ENCODE measurements around the gene ZBTB3. TPM values are rescaled to one million over a fixed set of nuclear protein-coding genes. Genes with fewer than 3 reads are reported as not detected.

ZBTB3 gene
- 10 to 100 TPM; 12.2 to 12.4 TPM for total RNA-seq

DNA sequence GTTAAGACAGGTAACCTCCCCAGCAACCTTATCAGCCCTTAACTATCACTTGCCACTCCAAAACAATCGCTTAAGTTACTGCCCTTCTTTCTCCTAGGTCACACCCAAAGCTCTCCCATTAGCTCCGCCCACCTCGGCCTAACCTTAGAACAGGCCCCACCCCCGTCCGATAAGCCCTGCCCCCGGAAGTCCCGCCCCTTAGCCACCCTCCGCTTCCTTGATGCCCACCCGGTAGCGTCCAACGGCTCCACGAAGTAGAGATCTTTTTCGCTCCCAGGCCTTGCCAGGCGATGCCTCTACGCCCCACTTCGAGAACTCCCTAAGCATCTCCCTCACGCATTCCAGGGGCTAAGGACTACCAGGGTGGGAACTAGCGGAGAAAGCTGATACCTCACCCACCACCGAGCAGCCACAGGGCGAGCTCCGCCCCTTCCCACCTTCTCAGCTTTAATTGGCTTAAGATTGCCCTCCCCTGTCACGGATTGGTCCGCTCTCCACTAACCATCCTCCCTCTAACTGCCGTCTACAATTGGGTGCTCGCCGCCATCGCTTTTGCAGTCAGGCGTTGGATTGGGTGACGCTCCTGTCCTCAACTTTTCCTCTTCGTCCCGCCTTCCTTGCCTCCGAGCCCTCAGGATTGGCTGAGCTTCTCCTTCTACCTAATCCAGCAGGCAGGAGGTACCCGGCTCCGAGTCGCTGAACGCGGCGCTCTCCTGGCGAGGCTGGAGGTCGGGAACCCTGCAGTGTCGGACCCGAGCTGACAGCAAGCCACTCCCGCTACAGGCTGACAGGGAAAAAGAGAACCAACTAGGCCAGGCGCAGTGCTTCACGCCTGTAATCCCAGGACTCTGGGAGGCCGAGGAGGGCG lies at the start of gene ZBTB3:
TSS of gene ZBTB3 (minus strand) at position 425 of the 868 bp plus-strand sequence. CDS start 496 bp downstream, outside the sequence.
- H3K27ac Mint-ChIP-seq = peak within 1 kb of the TSS; percentile 89
- H3K36me3 Mint-ChIP-seq (ENCODE audit: insufficient read depth in 2 of 2) = peaks cover 0 to 2% of the 10 kb centered on the region in 2 donors
- no peaks in the 10 kb centered on the region for H3K27me3 Mint-ChIP-seq (ENCODE audit: low read depth)
- peaks cover 29% of the 10 kb centered on the region for H3K4me1 Mint-ChIP-seq (ENCODE audit: low read depth)
- H3K4me3 Mint-ChIP-seq = peak within 1 kb of the TSS; percentile 91 to 93
- DNase-seq (peak; percentile 96 to 98), ATAC-seq (replicated peaks in 1 of 2) (peak; percentile 96)
- no peaks in the 10 kb centered on the region for H3K9me3 Mint-ChIP-seq

DNA sequence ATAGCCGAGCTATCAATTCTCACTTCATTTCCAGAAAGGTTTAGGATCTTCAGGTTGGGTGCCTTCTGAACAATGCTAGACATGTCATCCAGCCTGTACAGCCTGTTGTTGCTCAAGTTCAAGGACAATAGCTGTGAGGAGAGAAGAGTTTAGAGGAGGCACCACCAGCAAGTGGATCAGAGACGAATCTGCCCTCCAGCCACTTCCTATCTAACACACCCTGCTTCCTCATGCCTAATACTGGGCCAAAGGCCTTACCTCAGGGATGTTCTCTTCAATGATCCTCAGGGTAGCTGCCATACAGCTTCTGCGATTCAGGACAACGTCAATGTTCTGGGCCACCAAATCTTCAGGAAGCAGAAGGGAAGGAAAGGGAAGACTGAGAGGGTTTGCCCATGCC lies 47.1 kb upstream of the ZBTB3 start:
- ATAC-seq (replicated peaks in 1 of 2) (no peak), DNase-seq (no peak)
- peaks cover 48 to 52% of the 10 kb centered on the region in 2 donors for H3K36me3 Mint-ChIP-seq (ENCODE audit: insufficient read depth in 2 of 2)
- peak overlapping the region; percentile 73 for H3K27ac Mint-ChIP-seq
- H3K9me3 Mint-ChIP-seq = no peaks in the 10 kb centered on the region
- H3K4me1 Mint-ChIP-seq (ENCODE audit: low read depth) = peaks cover 43% of the 10 kb centered on the region
- no peaks in the 10 kb centered on the region for H3K27me3 Mint-ChIP-seq (ENCODE audit: low read depth)
- no peak overlapping the region for H3K4me3 Mint-ChIP-seq

DNA sequence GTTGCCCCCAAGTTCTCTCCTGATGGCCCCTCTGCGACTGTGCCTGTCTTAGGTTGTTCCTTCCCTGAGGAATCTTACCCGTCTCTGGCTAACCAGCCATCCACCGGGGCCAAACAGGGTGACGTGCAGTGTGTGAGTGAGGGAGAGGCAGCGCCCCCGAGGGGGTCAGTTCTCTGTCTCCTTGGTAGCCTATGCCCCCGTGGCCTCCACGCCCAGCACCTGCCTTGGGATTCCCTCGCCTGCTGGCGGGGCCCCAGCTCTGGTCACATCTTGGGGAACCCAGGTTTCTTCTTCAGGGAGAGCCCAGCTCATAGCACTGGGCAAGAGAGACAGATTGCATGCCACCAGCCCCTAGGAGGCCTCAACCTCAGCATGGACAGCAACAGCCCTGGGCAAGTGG lies 45.5 kb upstream of the ZBTB3 start:
- Mint-ChIP-seq H3K27ac (peak overlapping the region; percentile 83), H3K4me1 (ENCODE audit: low read depth) (peaks cover 38% of the 10 kb centered on the region), H3K4me3 (no peak overlapping the region), H3K27me3 (ENCODE audit: low read depth) (no peaks in the 10 kb centered on the region), H3K36me3 (ENCODE audit: insufficient read depth in 2 of 2) (peaks cover 44 to 61% of the 10 kb centered on the region in 2 donors), H3K9me3 (no peaks in the 10 kb centered on the region)
- peak; percentile 5 to 12 for ATAC-seq (replicated peaks in 1 of 2)
- no peak for DNase-seq

DNA sequence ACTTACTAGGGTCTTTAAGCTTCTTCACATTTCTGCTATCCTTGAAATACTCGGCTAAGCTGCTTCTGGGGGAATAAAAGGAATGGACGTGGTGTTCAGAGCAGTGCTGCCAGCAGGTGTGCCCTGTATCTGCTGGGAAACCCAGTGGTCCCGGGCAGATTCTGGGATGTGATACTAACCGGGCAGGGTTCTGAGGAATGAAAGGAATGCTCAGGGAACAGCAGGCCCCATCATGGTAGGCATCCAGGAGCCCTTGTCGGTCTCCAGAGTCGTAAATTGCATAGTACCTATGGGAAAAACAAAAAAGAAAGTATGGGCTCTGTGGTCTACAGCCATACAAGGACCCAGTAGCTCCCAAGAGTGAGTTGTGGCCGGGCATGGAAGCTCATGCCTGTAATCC lies 42.3 kb upstream of the ZBTB3 start:
- H3K27ac Mint-ChIP-seq = peak overlapping the region; percentile 44
- no peak for DNase-seq
- H3K9me3 Mint-ChIP-seq = no peaks in the 10 kb centered on the region
- H3K36me3 Mint-ChIP-seq (ENCODE audit: insufficient read depth in 2 of 2) = peaks cover 28 to 53% of the 10 kb centered on the region in 2 donors
- peaks cover 23% of the 10 kb centered on the region for H3K4me1 Mint-ChIP-seq (ENCODE audit: low read depth)
- no peak overlapping the region for H3K4me3 Mint-ChIP-seq
- no peak for ATAC-seq (replicated peaks in 1 of 2)
- no peaks in the 10 kb centered on the region for H3K27me3 Mint-ChIP-seq (ENCODE audit: low read depth)

DNA sequence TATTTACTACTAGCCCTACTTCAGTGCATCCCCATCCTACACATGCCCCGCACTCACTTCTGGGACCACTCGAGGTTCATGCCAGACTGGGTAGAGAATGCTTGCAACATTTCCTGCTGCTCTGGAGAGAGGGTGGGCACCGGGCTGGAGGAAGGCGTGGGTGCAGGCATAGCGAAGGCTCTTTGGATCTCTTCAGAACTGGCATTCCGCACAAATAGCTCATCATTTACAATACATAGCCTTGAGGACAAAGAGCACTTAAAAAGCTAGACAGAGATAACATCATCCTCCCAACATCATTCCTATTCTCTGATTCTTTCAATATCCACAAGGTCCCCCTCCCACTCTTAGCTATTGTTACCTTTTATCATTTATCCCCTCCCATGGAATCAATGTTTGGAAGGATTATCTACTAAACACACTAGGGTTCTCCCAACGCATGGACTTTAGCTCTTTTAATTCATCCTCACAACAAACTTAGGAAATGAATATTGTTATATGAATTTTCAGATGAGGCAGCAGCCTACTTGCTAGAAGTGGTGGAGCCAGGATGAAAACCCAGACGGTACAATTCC lies 40.3 kb upstream of the ZBTB3 start:
- Mint-ChIP-seq H3K9me3 (no peaks in the 10 kb centered on the region), H3K4me3 (no peak overlapping the region), H3K36me3 (ENCODE audit: insufficient read depth in 2 of 2) (peaks cover 16 to 48% of the 10 kb centered on the region in 2 donors), H3K4me1 (ENCODE audit: low read depth) (peaks cover 33% of the 10 kb centered on the region), H3K27me3 (ENCODE audit: low read depth) (no peaks in the 10 kb centered on the region), H3K27ac (peak overlapping the region; percentile 6)
- DNase-seq (no peak), ATAC-seq (replicated peaks in 1 of 2) (no peak)

DNA sequence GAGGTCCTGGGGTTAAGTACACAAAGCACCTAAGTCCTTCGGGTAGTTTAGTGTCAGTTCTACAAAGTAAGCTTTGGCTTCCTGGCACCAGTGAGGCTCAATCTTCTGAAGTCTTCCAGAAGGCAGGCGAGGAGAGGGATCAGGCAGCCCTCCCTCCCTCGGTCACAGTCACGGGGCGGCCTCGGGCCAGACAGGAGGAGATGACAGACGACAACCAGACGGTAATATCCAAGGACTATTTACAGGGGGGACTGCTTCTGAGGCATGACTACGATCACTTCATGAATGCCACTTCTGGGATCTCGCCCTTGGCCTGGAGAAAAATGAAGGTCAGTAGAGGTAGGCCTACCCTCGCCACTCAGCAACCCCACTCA lies 38.2 kb upstream of the ZBTB3 start:
- Mint-ChIP-seq H3K4me1 (ENCODE audit: low read depth) (peaks cover 52% of the 10 kb centered on the region), H3K27me3 (ENCODE audit: low read depth) (no peaks in the 10 kb centered on the region), H3K9me3 (no peaks in the 10 kb centered on the region), H3K36me3 (ENCODE audit: insufficient read depth in 2 of 2) (peaks cover 13 to 39% of the 10 kb centered on the region in 2 donors), H3K4me3 (peak overlapping the region; percentile 91 to 94), H3K27ac (peak overlapping the region; percentile 92)
- DNase-seq (peak in 1 of 2 donors; percentile 41), ATAC-seq (replicated peaks in 1 of 2) (peak; percentile 4 to 5)

DNA sequence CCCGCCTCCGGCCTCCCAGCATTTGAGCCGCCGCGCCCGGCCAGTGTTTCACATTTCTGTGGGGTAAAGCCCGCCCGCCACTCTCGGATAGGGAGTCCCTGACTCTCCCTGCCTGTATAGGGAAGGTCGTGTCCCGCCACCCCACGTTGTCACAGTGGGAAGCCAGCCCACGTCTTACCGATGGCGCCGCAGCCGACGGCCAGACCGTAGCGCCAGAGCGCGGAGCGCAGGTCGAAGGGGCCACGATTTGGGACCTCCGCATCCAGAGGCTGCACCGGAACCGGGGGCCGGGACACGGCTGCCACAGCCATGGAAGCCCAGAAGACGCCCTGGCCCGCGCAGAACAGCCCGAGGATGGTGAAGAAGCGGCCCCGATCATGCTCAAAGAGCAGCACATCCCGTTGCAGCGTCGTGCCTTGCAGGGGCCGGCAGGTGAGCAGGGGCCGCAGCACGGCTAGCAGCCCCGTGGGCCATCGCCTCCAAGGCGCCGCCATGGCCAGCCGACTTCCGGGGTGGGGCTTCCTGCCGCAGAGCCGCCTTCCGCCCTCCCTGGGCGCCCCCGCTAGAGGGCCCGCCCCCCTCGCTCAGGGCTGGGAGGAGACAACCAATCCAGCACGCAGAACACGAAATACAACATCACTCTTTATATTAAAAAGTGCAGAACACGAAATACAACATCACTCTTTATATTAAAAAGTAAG lies 37.7 kb upstream of the ZBTB3 start, which contains the start of gene TMEM223:
TSS of gene TMEM223 (minus strand) at position 506 of the 701 bp plus-strand sequence. CDS start at position 494, 12 bp downstream.
- ATAC-seq (replicated peaks in 1 of 2) (peak; percentile 69 to 77), DNase-seq (peak; percentile 94)
- H3K27me3 Mint-ChIP-seq (ENCODE audit: low read depth) = no peaks in the 10 kb centered on the region
- peaks cover 13 to 35% of the 10 kb centered on the region in 2 donors for H3K36me3 Mint-ChIP-seq (ENCODE audit: insufficient read depth in 2 of 2)
- H3K4me3 Mint-ChIP-seq = peak within 1 kb of the TSS; percentile 91 to 94
- peaks cover 52% of the 10 kb centered on the region for H3K4me1 Mint-ChIP-seq (ENCODE audit: low read depth)
- peak within 1 kb of the TSS; percentile 92 for H3K27ac Mint-ChIP-seq
- H3K9me3 Mint-ChIP-seq = no peaks in the 10 kb centered on the region

DNA sequence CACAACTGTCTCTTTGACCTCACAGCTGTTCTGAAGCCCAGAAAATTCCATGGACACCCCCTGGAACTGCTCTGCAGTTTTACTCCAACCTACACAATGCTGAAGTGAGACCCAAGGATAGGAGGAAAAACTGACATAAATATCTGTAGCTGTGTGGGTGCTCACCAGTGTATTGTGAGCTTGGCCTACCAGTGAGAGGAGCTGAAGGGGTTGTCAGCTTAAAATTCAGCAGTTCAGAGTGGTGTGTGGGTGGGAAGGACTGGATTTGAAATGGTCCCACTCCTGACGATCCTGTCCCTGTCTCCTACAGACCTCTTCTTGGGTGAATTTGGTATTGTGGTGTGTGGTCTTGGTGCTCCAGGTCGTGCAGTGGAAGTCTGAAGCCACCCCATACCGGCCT lies 35.6 kb upstream of the ZBTB3 start:
- Mint-ChIP-seq H3K9me3 (no peaks in the 10 kb centered on the region), H3K27ac (peak overlapping the region; percentile 75), H3K4me1 (ENCODE audit: low read depth) (peaks cover 62% of the 10 kb centered on the region), H3K27me3 (ENCODE audit: low read depth) (no peaks in the 10 kb centered on the region), H3K36me3 (ENCODE audit: insufficient read depth in 2 of 2) (peaks cover 6 to 20% of the 10 kb centered on the region in 2 donors), H3K4me3 (peak overlapping the region; percentile 94 to 95)
- ATAC-seq (replicated peaks in 1 of 2) = no peak
- no peak for DNase-seq

DNA sequence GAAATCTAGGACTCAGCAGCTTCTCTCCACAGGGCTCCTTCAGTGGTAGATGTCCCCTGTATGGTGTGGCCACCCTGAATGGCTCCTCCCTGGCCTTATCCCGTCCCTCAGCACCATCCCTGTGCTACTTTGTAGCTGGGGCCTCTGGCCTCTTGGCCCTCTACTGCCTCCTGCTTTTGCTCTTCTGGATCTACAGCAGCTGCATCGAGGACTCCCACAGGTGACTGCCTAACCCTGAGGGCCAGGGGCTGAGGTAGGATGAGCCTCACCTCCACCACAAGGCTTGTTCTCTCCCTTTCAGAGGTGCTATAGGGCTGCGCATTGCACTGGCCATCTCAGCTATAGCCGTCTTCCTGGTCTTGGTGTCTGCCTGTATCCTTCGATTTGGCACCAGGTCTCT lies 35.0 kb upstream of the ZBTB3 start:
- peaks cover 4 to 14% of the 10 kb centered on the region in 2 donors for H3K36me3 Mint-ChIP-seq (ENCODE audit: insufficient read depth in 2 of 2)
- H3K9me3 Mint-ChIP-seq = no peaks in the 10 kb centered on the region
- ATAC-seq (replicated peaks in 1 of 2) = no peak
- H3K4me3 Mint-ChIP-seq = peak overlapping the region; percentile 94 to 95
- H3K4me1 Mint-ChIP-seq (ENCODE audit: low read depth) = peaks cover 62% of the 10 kb centered on the region
- DNase-seq = no peak
- H3K27me3 Mint-ChIP-seq (ENCODE audit: low read depth) = no peaks in the 10 kb centered on the region
- peak overlapping the region; percentile 75 for H3K27ac Mint-ChIP-seq

DNA sequence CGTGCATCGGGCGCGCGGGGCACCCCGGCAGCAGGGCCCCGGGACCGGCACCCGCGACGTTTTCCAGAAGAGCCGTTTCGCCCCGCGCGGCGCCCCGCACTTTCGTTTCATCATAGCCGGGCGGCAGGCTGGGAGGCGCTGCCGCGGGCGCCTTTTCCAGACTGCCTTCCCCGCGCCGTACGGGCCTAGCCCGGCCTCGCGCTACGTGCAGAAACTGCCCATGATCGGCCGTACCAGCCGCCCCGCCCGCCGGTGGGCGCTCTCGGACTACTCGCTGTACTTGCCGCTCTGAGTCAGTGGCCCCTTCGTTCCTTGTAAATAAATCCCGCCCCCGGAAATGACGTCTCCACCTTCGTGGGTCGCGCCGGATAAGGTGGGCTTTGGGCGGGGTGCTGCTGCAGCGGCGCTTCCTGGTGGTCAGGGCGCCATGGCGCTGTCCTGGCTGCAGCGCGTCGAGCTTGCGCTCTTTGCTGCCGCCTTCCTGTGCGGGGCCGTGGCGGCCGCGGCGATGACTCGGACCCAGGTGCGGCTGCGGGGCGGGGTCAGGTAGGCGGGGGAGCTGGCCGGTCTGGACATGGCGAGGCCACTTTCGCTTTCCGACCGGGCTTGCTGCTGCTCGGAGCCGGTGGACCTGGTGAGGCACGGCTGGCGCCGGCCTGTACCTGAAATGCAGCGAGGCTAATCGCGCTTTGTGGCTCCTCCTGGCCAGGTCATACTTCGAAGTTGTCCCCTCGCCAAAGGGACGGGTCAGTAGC lies 33.2 kb upstream of the ZBTB3 start, which contains the start of gene TMEM179B:
TSS of gene TMEM179B (plus strand) at position 398 of the 755 bp plus-strand sequence. CDS start at position 428, 30 bp downstream.
- DNase-seq = peak; percentile 99
- peak within 1 kb of the TSS; percentile 94 to 96 for H3K4me3 Mint-ChIP-seq
- H3K9me3 Mint-ChIP-seq = no peaks in the 10 kb centered on the region
- peaks cover 2 to 16% of the 10 kb centered on the region in 2 donors for H3K36me3 Mint-ChIP-seq (ENCODE audit: insufficient read depth in 2 of 2)
- H3K27ac Mint-ChIP-seq = peak within 1 kb of the TSS; percentile 86
- peak; percentile 73 to 80 for ATAC-seq (replicated peaks in 1 of 2)
- no peaks in the 10 kb centered on the region for H3K27me3 Mint-ChIP-seq (ENCODE audit: low read depth)
- H3K4me1 Mint-ChIP-seq (ENCODE audit: low read depth) = peaks cover 55% of the 10 kb centered on the region

DNA sequence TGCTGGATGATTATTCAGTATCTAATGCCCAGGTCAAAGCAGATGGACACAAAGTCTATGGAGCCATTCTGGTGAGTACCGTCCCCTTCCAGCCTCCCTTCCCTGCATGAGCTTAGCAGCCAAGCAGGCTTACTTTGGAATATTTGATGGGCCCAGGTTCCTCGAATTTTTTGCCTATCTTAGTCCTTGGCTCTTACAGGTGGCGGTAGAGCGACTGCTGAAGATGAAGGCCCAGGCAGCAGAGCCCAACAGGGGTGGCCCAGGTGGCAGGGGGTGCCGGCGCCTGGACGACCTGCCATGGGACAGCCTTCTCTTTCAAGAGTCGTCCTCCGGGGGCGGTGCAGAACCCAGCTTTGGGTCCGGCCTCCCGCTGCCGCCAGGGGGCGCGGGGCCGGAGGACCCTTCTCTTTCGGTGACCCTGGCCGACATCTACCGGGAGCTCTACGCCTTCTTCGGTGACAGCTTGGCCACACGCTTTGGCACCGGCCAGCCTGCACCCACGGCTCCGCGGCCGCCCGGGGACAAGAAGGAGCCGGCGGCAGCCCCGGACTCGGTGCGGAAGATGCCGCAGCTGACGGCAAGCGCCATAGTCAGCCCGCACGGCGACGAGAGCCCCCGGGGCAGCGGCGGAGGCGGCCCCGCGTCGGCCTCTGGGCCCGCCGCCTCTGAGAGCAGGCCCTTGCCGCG lies 32.5 kb upstream of the ZBTB3 start:
- H3K9me3 Mint-ChIP-seq = no peaks in the 10 kb centered on the region
- DNase-seq = peak; percentile 92 to 94
- H3K27ac Mint-ChIP-seq = peak overlapping the region; percentile 86
- ATAC-seq (replicated peaks in 1 of 2) = peak; percentile 71 to 75
- H3K4me3 Mint-ChIP-seq = peak overlapping the region; percentile 89 to 96
- H3K36me3 Mint-ChIP-seq (ENCODE audit: insufficient read depth in 2 of 2) = peaks cover 2 to 16% of the 10 kb centered on the region in 2 donors
- H3K4me1 Mint-ChIP-seq (ENCODE audit: low read depth) = peaks cover 50% of the 10 kb centered on the region
- H3K27me3 Mint-ChIP-seq (ENCODE audit: low read depth) = no peaks in the 10 kb centered on the region

DNA sequence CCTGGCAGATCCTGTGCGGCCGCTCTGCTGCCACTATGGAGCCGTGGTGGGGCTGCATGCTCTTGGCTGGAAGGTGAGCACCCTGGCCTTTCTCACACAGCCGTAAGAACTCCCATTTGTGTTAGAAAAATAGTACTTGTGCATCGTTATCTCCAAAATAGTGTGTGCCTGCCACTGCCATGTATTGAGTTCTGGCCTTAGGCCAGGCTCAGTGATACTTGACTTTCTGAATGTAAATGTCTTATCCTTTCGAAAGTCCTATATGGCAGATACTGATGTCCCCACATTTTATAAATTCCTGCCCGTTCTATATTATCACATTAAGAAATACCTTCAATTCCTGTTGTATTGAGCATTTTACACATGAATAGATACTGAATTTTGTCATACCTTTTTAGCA lies 28.8 kb upstream of the ZBTB3 start:
- no peak for DNase-seq
- Mint-ChIP-seq H3K36me3 (ENCODE audit: insufficient read depth in 2 of 2) (peaks cover 2 to 13% of the 10 kb centered on the region in 2 donors), H3K4me3 (no peak overlapping the region), H3K27ac (no peak overlapping the region), H3K9me3 (no peaks in the 10 kb centered on the region), H3K27me3 (ENCODE audit: low read depth) (no peaks in the 10 kb centered on the region), H3K4me1 (ENCODE audit: low read depth) (peaks cover 13% of the 10 kb centered on the region)
- no peak for ATAC-seq (replicated peaks in 1 of 2)
